Measurements from ENCODE around the gene MON1B.

DNA sequence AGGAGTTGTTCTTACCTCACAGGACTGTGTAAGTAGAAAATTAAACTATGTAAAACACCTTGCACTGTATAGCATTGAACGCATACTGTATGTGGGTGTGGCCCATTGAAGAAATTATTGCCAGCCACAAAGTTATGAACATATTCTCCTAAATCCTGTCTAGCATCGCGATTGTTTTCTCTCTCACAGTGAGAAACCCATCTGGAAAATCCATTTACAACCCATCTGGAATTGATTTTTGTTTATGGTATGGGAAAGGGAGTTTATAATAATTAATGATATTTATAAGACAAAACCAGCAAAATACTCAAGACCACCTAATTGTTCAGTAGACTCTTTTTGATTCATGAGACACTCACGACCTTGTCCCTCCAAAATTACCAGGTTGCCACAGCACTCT lies 22.1 kb upstream of the MON1B start:
- TF ChIP-seq, protein P1, sequence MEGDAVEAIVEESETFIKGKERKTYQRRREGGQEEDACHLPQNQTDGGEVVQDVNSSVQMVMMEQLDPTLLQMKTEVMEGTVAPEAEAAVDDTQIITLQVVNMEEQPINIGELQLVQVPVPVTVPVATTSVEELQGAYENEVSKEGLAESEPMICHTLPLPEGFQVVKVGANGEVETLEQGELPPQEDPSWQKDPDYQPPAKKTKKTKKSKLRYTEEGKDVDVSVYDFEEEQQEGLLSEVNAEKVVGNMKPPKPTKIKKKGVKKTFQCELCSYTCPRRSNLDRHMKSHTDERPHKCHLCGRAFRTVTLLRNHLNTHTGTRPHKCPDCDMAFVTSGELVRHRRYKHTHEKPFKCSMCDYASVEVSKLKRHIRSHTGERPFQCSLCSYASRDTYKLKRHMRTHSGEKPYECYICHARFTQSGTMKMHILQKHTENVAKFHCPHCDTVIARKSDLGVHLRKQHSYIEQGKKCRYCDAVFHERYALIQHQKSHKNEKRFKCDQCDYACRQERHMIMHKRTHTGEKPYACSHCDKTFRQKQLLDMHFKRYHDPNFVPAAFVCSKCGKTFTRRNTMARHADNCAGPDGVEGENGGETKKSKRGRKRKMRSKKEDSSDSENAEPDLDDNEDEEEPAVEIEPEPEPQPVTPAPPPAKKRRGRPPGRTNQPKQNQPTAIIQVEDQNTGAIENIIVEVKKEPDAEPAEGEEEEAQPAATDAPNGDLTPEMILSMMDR (conservative IDR thresholded peaks at IDR 0.05; ENCODE audit: low read length), result no peak
- TF ChIP-seq EZH2phosphoT487 (IDR thresholded peaks at IDR 0.05; ENCODE audit: borderline replicate concordance), result no peak

All from Loucy (cell line).